ENCODE results near the gene PAPSS1.

The PAPSS1 gene

DNA sequence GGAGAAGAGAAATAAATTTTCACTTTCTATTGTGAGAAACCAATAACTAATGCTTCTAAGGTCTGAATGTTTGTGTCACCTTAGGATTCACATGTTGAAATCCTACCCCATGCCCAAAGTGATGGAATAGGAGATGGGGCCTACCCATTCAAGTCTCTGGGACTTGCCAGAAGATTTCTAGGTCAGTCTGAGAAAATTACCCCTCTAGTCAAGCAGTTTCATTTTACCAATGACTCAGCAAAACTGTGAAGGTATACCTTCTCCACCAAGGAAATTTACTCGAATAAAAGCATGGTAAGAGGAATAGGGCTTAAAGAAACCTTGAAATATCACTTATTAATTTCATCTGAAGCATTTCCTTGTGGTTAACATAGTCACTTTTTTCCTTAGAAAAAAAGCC lies 23.5 kb upstream of the PAPSS1 start:
- no peaks in the 10 kb centered on the region for H3K9me2 ChIP-seq (replicated peaks; ENCODE audit: control insufficient read depth, low read length)
- no peak overlapping the region for H3K27ac ChIP-seq (ENCODE audit: low read depth, low read length)
- no peak overlapping the region for H3K4me2 ChIP-seq (ENCODE audit: low read length)
- no peaks in the 10 kb centered on the region for H3K79me2 ChIP-seq (ENCODE audit: control insufficient read depth, low read length)
- no peak for TF ChIP-seq EZH2phosphoT487 (IDR thresholded peaks at IDR 0.05; ENCODE audit: borderline replicate concordance, low read length)
- TF ChIP-seq, protein P1, sequence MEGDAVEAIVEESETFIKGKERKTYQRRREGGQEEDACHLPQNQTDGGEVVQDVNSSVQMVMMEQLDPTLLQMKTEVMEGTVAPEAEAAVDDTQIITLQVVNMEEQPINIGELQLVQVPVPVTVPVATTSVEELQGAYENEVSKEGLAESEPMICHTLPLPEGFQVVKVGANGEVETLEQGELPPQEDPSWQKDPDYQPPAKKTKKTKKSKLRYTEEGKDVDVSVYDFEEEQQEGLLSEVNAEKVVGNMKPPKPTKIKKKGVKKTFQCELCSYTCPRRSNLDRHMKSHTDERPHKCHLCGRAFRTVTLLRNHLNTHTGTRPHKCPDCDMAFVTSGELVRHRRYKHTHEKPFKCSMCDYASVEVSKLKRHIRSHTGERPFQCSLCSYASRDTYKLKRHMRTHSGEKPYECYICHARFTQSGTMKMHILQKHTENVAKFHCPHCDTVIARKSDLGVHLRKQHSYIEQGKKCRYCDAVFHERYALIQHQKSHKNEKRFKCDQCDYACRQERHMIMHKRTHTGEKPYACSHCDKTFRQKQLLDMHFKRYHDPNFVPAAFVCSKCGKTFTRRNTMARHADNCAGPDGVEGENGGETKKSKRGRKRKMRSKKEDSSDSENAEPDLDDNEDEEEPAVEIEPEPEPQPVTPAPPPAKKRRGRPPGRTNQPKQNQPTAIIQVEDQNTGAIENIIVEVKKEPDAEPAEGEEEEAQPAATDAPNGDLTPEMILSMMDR (IDR thresholded peaks at IDR 0.05; ENCODE audit: low read depth, low read length, poor library complexity, severe bottlenecking): no peak
- H3K27me3 ChIP-seq (ENCODE audit: control insufficient read depth, low read length): peaks cover 4% of the 10 kb centered on the region; the same call in 1 of the 2 replicates
- no peaks in the 10 kb centered on the region for H4K20me1 ChIP-seq (ENCODE audit: control insufficient read depth, insufficient read depth, low read depth, low read length)
- no peaks in the 10 kb centered on the region for H3F3A ChIP-seq (ENCODE audit: control insufficient read depth, insufficient read depth)
- H3K4me1 ChIP-seq (ENCODE audit: control insufficient read depth, low read length): no peaks in the 10 kb centered on the region
- H3K36me3 ChIP-seq (ENCODE audit: control insufficient read depth, low read length): no peaks in the 10 kb centered on the region
- H3K4me3 ChIP-seq (ENCODE audit: low read length): no peak overlapping the region
- no peaks in the 10 kb centered on the region for H3K9me3 ChIP-seq (ENCODE audit: control insufficient read depth, insufficient read depth, low read length)

- Histone ChIP-seq H3K4me1 (ENCODE audit: control insufficient read depth, low read length) (no peaks in the 10 kb centered on the region), H3K4me2 (ENCODE audit: low read length) (no peak overlapping the region), H3K27ac (ENCODE audit: low read depth, low read length) (no peak overlapping the region), H3K36me3 (ENCODE audit: control insufficient read depth, low read length) (no peaks in the 10 kb centered on the region), H4K20me1 (ENCODE audit: control insufficient read depth, insufficient read depth, low read depth, low read length) (no peaks in the 10 kb centered on the region), H3K27me3 (ENCODE audit: control insufficient read depth, low read length) (peaks cover 4% of the 10 kb centered on the region; the same call in 1 of the 2 replicates), H3K9me2 (replicated peaks; ENCODE audit: control insufficient read depth, low read length) (no peaks in the 10 kb centered on the region), H3K9me3 (ENCODE audit: control insufficient read depth, insufficient read depth, low read length) (no peaks in the 10 kb centered on the region), H3K79me2 (ENCODE audit: control insufficient read depth, low read length) (no peaks in the 10 kb centered on the region), H3F3A (ENCODE audit: control insufficient read depth, insufficient read depth) (no peaks in the 10 kb centered on the region), H3K4me3 (ENCODE audit: low read length) (no peak overlapping the region)
- TF ChIP-seq EZH2phosphoT487 (IDR thresholded peaks at IDR 0.05; ENCODE audit: borderline replicate concordance, low read length): no peak
- TF ChIP-seq, protein P1 (IDR thresholded peaks at IDR 0.05; ENCODE audit: low read depth, low read length, poor library complexity, severe bottlenecking): no peak
These were observed 22.8 kb upstream of the PAPSS1 start for GRCh38 chr4:107742791-107743190.

- Histone ChIP-seq H3K9me3 (ENCODE audit: control insufficient read depth, insufficient read depth, low read length) (no peaks in the 10 kb centered on the region), H3K27ac (ENCODE audit: low read depth, low read length) (no peak overlapping the region), H3K9me2 (replicated peaks; ENCODE audit: control insufficient read depth, low read length) (no peaks in the 10 kb centered on the region), H3K4me3 (ENCODE audit: low read length) (no peak overlapping the region), H4K20me1 (ENCODE audit: control insufficient read depth, insufficient read depth, low read depth, low read length) (no peaks in the 10 kb centered on the region), H3K4me2 (ENCODE audit: low read length) (no peak overlapping the region), H3K27me3 (ENCODE audit: control insufficient read depth, low read length) (no peaks in the 10 kb centered on the region), H3K4me1 (ENCODE audit: control insufficient read depth, low read length) (no peaks in the 10 kb centered on the region), H3K79me2 (ENCODE audit: control insufficient read depth, low read length) (no peaks in the 10 kb centered on the region), H3F3A (ENCODE audit: control insufficient read depth, insufficient read depth) (no peaks in the 10 kb centered on the region), H3K36me3 (ENCODE audit: control insufficient read depth, low read length) (no peaks in the 10 kb centered on the region)
- TF ChIP-seq EZH2phosphoT487 (IDR thresholded peaks at IDR 0.05; ENCODE audit: borderline replicate concordance, low read length): no peak
- TF ChIP-seq, protein P1 (IDR thresholded peaks at IDR 0.05; ENCODE audit: low read depth, low read length, poor library complexity, severe bottlenecking): no peak
These were observed 22.2 kb upstream of the PAPSS1 start for GRCh38 chr4:107742196-107742595.

All from DOHH2 (cell line).